NCI-H526 treated with DMSO at 0.1 percent for 48 hours (cell line): ENCODE results near the gene B9D1.

Experiments used
- DNase-seq: peaks from one replicate; lab custom pipeline; 2025; lab: John Stamatoyannopoulos, UW

B9D1 gene

GRCh38 chr17:19376811-19377210 lies 14.3 kb upstream of the B9D1 start:
- peak; percentile 29 for DNase-seq

- no peak for DNase-seq
These were observed 13.2 kb upstream of the B9D1 start for GRCh38 chr17:19375732-19376131.

GRCh38 chr17:19374136-19374535 lies 11.6 kb upstream of the B9D1 start:
- no peak for DNase-seq

GRCh38 chr17:19372866-19373504 lies 10.5 kb upstream of the B9D1 start:
- no peak for DNase-seq

- DNase-seq: no peak
These were observed 9.9 kb upstream of the B9D1 start for GRCh38 chr17:19372439-19372838.

GRCh38 chr17:19372011-19372370 lies 9.5 kb upstream of the B9D1 start:
- DNase-seq: no peak

GRCh38 chr17:19371259-19372010 lies 8.9 kb upstream of the B9D1 start:
- no peak for DNase-seq

GRCh38 chr17:19370493-19370960 lies 8.0 kb upstream of the B9D1 start:
- DNase-seq: no peak

- no peak for DNase-seq
These were observed 7.4 kb upstream of the B9D1 start for GRCh38 chr17:19369846-19370492.

GRCh38 chr17:19369107-19369778 lies 6.7 kb upstream of the B9D1 start:
- no peak for DNase-seq

GRCh38 chr17:19368229-19368628 lies 5.7 kb upstream of the B9D1 start:
- DNase-seq: no peak

- no peak for DNase-seq
These were observed 4.1 kb upstream of the B9D1 start for GRCh38 chr17:19366637-19366972.

GRCh38 chr17:19365833-19366636 lies 3.5 kb upstream of the B9D1 start:
- DNase-seq: no peak

GRCh38 chr17:19365499-19365817 lies 2.9 kb upstream of the B9D1 start:
- no peak for DNase-seq

- no peak for DNase-seq
These were observed 2.4 kb upstream of the B9D1 start for GRCh38 chr17:19364699-19365498.

- DNase-seq: no peak
These were observed 1.0 kb upstream of the B9D1 start for GRCh38 chr17:19363460-19364035.

- no peak for DNase-seq
These were observed 553 bp upstream of the B9D1 start for GRCh38 chr17:19363114-19363438.

GRCh38 chr17:19361944-19362276 lies 613 bp downstream of the B9D1 start:
- no peak for DNase-seq

GRCh38 chr17:19361326-19361725 lies 1.2 kb downstream of the B9D1 start:
- no peak for DNase-seq

GRCh38 chr17:19360772-19361171 lies 1.8 kb downstream of the B9D1 start:
- no peak for DNase-seq

GRCh38 chr17:19359856-19360255 lies 2.7 kb downstream of the B9D1 start:
- DNase-seq: no peak
